GM18511 (cell line): ENCODE measurements around the gene KRTAP10-1.

Experiments
- ATAC-seq: cut with Tn5 transposase; IDR thresholded peaks from one replicate; pipeline ENCODE4 v1.9.1; 2021; ENCODE audit warnings: mild to moderate bottlenecking, moderate library complexity; ENCODE audit not compliant: unreplicated experiment

The KRTAP10-1 gene

DNA sequence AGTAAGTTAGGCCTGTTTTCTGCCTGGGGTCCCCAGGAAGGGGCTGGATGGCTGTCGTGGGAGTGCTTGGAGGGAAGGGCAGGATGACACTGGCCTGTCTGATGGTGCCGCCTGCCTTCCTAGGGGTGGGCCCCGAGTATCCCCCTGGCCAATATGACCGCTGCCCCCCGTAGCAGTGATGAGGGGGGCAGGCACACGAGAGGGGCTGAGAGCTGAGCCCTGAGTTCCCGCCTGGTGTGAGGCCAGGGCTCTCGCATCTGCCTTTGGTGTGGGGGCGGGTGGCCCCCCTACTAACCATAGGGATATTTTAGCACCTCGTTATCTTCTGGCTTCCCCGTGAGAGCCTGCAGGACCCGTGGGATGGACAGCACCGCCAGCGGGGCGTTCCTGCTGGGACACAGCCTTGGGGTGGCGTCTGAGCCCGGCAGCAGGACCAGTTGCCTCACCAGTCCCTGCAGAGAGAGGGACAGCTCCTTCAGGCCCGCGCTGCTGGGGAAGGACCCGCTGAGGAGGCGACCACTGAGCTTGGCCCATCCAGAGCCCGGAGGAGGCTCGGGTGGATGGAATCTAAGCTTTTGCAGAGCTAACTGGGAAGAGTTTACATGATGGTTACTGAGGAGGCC lies 10.4 kb downstream of the KRTAP10-1 start:
- ATAC-seq = no peak

DNA sequence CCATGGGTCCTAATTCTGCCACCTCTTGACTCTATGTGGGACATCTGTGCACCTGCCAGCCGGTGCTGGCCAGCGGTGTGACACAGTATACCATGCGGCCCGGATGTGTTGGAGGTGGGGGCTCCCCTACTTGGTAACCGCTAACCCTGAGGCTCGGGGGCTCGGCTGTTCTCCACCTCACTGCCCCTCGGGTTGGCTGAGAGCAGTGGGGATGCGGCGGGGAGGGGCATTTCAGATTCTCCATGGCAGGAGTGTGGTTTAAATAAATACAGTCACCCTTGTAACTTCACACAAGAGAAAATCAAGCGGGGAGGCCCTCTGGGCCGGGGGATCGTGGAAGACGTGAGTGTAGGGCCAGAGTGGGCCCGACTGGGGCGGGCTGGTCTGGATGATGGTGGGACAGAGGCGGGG lies 11.0 kb downstream of the KRTAP10-1 start:
- ATAC-seq = no peak

DNA sequence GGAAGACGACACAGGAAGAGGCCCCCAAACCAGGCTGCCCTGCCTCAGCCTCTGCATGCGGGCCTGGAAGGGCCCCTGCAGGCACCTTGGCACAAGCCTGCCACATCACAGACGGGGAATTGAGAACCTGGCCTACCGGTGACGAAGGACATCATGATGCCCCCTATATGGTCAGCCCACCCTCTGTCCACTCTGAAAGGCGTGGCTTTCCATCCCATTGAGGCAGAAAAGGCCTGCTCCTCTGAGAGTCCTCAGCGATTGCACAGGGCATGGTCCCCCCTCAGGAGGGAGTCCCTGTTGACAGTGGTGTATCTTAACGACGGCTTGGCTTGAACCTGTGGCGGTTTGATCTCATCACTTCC lies 11.4 kb downstream of the KRTAP10-1 start:
- no peak for ATAC-seq

DNA sequence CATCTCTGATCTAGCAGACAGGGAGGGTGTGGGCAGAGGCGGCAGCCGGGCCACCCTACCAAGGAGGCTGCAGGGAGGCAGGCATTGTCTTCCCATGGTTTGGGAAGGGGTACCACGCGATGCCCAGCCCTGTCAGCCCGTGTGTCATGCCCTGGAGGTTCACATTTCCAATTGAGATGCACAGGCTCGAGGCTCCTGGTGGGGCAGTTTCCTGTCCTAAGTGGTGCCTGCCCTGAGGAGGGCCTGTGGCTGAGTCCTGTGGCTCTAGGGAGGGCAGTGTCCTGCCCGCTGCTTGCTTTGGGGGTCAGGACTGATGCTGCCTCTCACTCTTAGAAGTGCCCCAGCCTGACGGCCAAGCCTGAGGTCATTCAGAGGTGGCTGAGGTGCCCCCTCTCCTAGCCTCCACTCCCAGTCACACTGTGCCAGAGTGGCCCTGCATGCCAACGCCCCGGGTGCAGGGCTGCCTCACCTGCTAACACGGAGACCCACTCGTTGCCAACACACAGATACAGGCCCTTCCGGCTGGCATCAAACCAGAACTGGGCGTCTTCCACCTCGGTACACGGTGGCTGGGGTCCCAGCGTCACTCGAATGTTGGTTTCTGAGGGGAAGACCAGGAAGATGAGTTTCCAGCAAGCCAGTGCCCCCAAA lies 11.9 kb downstream of the KRTAP10-1 start:
- ATAC-seq = no peak

DNA sequence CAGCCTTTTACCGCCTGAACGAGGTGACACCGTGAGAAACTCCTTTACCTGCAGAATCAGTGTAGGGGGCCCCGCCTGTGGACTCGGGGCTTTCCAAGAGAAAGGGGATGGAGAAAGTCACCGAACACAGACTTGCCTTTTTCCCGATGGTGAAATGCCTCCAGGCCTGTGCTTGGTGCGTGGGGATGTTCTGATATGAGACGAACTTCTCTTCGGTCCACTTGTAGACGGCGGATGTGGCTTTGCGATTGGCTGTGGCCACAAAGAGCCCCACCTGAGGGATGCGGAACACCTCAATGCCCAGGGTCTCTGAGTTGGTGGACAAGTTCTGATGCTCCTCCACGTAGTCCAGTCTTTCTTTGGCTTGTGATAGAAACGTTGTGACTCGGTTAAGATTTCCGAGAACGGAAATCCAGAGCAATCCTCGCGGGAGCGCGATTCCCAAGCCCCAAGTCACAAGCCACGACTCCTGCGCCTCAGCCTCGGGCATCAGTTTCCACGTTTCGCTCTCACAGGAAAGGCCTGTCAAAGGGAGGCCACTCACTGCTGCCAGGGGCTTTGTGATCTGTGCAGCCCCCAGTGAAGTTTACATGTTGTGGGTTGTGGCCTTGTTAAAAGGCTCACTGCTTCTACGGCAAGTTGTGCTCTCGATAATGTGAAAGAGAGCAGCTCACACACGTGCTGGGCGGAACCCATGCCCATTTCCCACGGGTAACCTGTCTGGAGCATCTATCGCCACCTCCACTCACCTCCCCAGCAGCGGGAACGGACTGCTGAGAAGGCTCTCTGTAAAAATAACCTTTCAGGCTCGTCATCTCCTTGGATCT lies 12.6 kb downstream of the KRTAP10-1 start:
- no peak for ATAC-seq

DNA sequence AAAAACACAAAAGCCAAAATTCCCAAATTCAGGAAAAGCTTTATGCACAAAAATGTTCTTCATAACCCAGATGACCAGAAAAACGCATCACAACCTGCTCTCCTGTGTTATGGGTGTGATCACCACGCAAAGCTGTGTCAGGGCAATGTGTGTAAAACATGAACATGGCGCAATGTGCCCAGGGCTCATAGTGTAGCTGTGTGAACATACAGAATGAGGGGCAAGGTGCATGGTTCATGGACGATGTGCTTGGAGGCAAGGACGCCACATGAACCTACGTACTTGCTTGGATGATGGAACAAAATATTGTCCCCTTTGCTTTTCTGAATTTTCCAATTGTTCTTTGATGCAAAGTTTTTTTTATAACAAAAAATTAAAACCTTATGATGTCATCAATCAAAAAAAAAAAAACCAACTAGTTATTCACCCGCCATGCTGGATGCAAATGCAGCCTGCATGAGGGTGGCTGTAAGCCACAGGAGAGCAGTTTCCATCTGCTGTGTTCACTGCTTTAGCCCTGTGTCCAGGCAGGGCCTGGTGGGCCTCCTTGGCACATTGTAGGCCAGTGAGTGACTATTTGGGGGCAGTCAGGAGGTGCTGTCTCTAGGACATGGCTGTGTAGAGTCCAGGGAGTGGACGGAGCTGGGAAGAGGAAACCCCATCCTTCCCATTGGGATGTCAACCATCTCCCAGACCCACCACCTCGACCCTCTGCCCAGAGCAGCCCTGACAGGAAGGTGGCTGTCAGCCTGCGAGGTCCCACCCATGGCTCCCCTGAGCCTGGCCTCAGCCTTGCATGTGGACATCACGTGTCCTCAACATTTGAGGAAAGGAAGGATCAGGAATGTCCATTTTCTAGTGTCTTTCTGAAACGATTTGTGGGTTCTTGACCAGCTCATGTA lies 13.6 kb downstream of the KRTAP10-1 start:
- no peak for ATAC-seq

DNA sequence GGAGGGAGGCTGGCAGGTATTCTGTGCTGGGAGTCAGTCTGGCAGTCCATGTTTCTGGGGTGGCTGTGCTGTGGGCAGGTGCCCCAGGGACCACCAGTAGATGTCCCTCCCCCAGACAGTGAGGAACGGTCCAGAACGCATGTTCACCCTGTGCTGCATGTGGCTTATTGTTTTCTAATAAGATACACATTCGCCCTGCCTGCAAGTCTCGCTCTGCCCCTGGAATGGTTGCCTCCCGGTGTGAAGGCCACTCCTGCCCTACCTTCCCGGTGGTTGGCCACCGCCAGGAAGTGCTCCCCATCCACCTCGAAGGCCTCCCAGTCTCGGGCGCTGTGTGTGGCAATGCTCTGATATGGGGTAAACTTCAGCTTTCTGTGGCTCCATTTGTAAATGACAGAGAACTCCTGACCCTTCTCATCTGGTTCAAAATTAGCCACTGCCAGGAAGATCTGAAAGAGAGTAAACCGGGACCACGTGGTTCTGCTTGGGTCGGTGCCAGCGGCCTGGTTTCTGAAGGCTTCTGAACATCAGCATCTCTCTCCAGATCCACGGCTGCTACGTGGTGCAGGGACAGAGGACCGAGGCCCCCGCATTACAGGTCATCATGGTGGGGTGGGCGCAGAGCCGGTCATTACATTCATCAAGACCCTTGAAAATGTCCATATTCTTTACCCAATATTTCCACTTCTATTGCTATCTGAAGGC lies 14.5 kb downstream of the KRTAP10-1 start:
- ATAC-seq = no peak

DNA sequence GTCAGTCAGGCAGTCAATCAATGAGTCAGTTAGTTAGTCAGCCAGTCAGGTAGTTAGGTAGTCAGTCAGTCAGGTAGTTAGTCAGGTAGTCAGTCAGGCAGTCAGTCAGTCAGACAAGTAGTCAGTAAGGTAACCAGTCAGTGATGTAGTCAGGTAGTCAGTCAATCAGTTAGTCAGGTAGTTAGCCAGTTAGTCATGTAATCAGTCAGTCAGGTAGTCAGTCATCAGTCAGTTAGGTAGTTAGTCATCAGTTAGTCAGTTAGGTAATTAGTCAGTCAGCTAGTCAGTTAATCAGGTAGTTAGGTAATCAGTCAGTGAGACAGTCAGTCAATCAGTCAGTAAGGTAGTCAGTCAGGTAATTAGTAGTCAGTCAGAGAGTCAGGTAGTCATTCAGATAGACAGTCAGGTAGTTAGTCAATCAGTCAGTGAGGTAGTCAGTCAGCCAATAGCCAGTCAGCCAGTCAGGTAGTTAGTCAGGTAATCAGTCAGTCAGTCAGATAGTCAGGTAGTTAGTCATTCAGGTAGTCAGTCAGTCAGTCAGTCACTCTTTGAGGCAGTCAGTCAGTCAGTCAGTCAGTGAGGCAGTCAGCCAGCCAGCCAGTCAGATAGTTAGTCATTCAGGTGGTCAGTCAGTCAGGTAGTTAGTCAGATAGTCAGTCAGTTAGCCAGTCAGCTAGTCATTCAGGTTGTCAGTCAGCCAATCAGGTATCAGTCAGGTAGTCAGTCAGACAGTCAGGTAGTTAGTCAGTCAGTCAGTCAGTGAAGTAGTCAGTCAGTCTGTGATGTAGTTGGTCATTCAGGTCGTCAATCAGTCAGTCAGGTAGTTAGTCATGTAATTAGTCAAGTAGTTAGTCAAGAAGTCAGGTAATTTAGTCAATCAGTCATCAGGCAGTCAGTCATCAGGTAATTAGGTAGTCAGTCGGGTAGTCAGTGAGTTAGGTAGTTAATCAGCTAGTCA lies 15.3 kb downstream of the KRTAP10-1 start:
- ATAC-seq = no peak

DNA sequence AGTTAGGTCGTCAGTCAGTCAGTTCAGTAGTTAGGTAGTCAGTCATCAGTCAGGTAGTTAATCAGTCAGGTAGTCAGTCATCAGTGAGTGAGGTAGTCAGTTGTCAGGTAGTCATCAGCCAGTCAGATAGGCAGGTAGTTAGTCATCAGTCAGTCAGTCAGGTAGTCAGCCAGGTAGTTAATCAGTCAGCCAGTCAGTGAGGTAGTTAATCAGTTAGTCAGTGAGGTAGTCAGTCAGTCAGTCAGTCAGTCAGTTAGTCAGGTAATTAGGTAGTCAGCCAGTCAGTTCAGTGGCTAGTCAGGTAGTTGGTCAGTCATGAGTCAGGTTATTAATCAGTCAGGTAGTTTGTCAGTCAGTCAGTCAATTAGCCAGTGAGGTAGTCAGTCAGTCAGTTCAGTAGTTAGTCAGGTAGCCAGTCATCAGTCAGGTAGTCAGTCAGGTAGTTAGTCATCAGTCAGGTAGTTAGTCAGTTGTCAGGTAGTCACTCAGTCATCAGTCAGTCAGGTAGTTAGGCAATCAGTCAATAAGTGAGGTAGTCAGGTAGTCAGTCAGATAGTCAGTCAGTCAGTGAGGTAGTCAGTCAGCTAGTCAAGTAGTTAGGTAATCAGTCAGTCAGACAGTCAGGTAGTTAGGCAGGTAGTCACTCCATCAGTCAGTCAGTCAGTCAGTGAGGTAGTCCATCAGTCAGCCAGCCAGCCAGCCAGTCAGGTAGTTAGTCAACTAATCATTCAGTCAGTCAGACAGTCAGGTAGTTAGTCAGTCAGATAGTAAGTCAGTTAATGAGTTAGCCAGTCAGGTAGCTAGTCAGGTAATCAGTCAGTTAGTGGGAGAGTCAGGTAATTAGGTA lies 16.2 kb downstream of the KRTAP10-1 start:
- no peak for ATAC-seq

DNA sequence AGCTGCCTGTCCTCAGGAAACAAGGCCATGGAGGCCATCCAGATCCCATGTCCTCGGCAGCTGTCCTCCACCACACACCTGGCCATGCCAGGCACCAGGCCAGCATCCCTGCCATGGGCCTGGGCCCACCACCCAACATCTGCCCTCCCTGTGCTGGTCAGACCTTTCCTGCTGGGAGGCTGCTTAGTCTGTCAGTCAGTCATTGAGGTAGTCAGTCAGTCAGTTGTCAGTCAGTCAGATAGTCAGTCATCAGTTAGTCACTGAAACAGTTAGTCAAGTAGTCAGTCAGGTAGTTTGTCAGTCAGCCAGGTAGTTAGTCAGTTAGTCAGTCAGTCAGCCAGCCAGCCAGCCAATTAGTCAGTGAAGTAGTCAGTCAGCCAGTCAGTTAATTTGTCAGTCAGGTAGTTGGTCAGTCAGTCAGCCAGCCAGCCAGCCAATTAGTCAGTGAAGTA lies 17.2 kb downstream of the KRTAP10-1 start:
- no peak for ATAC-seq

DNA sequence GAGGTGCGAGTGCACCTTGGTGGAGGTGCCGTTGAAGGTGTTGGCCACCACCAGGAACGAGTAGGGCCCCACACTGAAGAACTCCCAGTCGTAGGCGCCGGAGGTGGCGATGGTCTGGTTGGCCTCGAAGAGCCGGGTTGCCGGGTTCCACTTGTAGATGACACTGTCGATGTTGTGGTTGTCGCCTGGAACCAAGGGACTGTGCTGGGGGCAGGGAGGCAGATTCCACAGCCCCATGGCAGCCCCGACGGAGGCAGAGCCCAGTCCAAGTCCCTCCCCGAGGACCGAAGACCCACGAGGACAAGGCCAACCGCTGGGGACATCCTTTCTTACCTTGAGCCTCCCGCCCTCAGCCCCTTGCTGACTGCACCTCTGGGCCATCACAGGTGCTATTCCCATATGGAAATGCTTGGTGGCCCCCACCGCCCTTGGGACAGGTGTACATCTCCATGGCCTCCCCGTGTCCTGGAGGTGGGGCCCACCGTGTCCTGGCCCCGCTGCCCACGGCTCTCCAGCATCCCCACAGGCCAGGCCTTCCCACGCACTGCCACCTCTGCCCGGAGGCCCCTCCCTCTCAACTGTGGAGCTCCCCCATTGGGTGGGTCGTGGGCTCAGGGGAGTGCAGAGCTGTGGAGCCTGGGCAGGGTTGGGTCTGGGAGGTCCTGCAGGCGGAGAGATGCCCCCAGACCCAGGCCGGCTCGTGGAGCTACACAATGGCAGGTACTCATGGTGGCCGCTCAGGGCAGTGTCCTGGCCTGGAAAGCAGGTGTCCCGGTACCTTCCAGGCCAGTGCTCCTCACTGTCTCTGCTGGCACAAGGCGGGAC lies 17.9 kb downstream of the KRTAP10-1 start:
- no peak for ATAC-seq

DNA sequence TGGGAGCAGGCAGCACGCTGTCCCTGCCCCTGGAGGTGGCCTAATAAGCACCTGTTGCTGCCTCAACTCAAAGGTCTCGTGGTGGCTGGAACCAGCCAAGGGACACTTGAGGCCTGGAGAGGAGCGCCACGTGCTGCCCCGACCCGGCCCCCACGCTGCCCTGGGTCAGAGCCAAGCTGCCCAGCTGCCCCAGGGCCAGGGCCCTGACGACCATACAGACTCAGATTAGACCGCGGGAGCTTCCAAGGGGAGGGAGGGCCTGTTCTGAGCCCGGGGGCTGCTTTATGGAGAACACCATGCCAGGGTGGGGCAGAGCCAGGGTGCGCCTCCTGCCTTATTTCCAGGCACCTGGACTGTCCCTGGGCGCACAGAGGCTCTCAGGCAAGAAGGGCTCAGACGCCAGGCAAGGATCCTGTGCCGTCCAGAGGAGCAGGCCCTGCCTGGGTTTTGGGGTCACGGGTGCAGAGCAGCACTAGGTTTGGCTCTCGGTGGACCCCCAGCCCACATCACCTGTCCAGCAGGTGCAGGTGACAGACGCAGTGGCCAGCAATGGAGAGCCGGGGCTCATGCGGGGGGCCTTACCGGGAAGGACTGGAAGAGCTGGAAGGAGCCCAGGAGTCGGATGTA lies 18.6 kb downstream of the KRTAP10-1 start:
- ATAC-seq = no peak

DNA sequence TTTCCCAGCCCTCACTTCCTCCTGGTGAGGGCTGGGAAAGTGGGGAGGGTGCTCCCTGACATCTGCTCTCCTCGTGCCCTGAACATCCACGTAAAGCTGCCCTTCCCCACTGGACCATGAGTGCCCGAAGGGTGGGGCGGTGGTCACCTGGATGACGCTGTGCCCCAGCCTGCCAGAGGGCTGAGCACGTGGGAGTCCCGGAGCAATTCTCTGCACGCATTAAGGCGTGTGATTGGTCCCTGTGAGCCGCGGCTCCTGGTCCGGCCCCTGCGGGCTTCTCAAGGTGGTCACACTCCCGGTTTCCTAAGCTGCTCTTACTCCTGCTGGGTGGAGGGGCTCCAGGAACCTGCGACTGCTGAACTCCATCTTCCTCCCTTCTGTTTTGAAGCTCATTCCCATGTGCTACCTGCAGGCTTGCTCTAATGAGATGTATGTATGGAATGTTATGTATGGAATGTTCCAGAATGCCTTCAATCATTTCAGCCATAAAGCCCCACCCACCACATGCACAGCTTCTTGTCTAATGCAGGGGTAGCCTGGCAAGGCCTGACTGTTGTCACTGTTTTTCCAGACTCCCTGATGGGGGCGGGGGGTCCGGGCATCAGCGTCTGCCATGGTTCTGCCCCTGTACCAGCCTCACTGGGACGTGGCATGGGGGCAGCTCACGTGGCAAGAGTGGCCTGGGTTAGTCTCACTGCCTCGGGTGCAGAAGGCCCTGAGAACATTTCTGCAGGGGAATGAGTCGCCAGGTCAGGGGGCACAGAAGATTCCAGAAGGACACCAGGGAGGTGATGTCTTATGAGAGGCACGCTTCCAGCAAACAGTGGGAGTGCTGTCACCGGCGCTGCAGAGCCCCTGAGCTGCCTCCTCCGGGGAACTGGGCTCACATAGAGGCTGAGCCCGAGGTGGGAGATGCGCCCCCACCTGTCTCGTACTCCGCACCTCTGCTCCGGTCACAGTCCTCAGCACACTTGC lies 19.4 kb downstream of the KRTAP10-1 start:
- ATAC-seq = no peak

DNA sequence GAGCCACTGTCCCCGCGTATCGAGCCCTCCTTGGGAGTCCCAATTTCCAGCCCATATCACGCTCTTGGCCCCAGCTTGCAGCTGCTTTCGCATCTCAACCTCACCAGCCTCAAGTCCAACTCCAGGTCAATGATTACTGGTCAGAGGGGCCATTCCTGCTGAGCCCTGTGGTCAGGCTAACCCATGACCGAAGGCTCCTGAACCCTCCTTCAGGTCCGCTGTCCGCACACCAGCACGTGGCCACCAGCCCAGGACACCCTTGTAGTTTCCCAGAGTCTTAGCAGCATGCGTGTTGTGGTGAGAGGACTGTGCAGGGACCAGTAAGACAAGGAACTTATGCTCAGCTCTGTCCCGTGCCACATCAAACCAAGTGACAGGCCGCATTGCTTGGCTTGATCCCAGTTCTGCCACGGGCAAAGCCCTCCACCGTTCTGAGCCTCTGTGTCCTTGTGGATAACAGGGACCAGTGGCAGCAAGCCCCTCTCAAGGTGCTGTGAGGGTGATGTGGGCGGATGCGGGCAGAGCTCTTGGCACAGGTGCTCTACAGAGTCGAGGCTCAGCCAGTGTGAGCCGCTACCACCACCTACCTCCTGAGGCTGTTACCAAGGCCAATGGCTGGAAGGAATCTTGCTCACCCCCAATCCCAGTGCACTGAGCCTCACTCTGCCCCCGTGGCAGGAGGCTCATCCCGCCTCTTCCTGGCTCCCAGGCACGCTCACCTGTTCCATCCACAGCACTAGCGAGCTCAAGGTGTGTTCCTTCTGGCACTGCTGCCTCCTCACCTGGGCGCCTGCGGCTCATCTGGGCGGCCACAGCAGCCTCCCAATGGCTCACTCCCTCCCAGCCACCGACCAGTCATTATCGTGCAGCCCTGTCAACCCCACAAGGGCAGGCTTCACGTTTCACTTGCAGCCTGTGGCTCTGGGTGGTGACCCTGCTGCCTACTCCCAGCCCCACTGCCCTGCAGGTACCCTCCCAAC lies 20.4 kb downstream of the KRTAP10-1 start:
- ATAC-seq = no peak

DNA sequence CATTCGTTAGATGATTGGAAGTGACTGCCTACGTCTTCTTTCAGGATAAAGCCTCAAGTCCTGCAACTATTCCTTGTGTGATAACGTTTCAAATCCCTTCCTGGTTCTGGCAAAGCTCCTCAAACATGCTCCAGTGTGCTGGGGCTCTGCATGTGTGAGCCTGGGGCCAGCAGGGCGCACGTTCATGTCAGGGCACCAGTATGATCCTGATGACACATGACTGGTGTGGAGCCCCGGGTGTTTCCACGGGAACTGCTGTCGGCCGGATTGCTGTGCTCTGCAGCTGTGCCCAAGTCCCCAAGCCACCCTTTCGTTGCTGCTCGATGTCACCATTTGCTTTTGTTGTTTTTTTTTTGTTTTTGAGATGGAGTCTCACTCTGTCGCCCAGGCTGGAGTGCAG lies 21.3 kb downstream of the KRTAP10-1 start:
- ATAC-seq = no peak
